ENCODE data around the gene HKDC1. TPM values are rescaled to one million over a fixed set of nuclear protein-coding genes. Genes with fewer than 3 reads are reported as not detected.

HKDC1 gene
- total RNA-seq, 1 donor from 2014 or later: 0.58 TPM

- no peak for DNase-seq (ENCODE audit: extremely low read depth, low read depth, low spot score)
These were observed 4.5 kb upstream of the HKDC1 start for GRCh38 chr10:69215405-69216171.

GRCh38 chr10:69216577-69217118 lies 3.5 kb upstream of the HKDC1 start:
- no peak for DNase-seq (ENCODE audit: extremely low read depth, low read depth, low spot score)

- DNase-seq (ENCODE audit: extremely low read depth, low read depth, low spot score): no peak
These were observed 2.9 kb upstream of the HKDC1 start for GRCh38 chr10:69217119-69217754.

- no peak for DNase-seq (ENCODE audit: extremely low read depth, low read depth, low spot score)
These were observed 1.3 kb upstream of the HKDC1 start for GRCh38 chr10:69218831-69219230.

- DNase-seq (ENCODE audit: extremely low read depth, low read depth, low spot score): no peak
These were observed 375 bp downstream of the HKDC1 start for GRCh38 chr10:69220507-69220906.

DNA sequence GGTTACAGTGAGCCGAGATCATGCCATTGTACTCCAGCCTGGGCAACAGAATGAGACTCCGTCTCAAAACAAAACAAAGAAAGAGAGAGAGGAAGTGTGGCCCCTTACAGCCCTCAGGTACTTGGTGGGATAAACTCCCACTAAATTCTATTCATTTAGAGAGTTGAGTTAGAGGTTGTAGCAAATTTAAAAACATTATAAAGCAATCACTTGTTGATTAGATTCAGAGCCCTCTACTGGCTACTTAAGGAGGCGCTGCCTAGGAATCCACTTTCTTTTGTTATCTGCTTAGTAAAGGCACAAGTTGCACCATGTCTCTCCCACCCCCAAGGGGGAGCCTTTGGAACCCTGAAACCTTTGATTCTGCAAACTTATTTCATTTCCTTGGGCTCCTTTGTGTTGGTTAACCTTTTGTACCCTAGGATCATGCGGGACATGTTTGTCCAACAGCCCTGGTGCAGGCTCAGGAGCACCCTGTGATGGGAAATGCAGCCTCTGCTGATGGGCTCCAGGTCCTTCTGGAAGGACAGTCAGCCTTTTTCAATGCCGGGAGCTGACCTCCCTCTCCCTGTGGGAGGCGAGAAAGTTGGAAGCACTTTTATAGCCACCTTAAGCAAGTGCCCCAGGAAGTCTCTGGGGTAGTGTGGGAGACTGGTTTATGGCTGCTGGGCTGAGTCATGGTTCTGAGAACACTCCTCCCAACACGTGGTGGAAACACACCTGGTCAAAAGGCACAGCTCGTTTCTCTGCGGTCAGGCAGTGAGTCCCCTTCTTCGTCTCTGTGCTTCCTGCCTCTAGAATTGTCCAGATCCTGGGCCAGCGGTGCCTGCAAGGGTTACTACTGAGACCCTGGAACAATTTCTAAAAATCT lies 2.3 kb downstream of the HKDC1 start:
- no peak for DNase-seq (ENCODE audit: extremely low read depth, low read depth, low spot score)

GRCh38 chr10:69223028-69223342 lies 2.9 kb downstream of the HKDC1 start:
- DNase-seq (ENCODE audit: extremely low read depth, low read depth, low spot score): no peak

- DNase-seq (ENCODE audit: extremely low read depth, low read depth, low spot score): no peak
These were observed 4.9 kb downstream of the HKDC1 start for GRCh38 chr10:69224862-69225657.

- DNase-seq (ENCODE audit: extremely low read depth, low read depth, low spot score): no peak
These were observed 5.5 kb downstream of the HKDC1 start for GRCh38 chr10:69225681-69226080.

GRCh38 chr10:69226919-69227450 lies 6.9 kb downstream of the HKDC1 start:
- DNase-seq (ENCODE audit: extremely low read depth, low read depth, low spot score): no peak

DNA sequence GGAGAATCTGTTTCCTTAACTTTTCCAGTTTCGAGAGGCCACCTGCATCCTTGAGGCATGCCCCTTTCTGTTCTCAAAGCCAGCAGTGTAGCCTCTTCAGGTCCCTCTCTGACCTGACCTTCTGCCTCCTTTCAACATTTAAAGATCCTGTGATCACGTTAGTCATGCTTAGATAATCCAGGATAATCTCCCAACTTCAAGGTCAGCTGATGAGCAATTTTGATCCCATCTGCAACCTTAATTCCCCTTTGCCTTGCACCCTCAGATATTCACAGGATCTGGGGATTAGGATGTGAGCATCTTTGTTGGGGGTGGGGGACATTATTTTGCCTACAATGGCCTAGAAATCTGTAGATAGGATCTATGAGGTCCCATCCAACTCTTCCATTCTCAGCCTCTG lies 8.0 kb downstream of the HKDC1 start:
- no peak for DNase-seq (ENCODE audit: extremely low read depth, low read depth, low spot score)

DNA sequence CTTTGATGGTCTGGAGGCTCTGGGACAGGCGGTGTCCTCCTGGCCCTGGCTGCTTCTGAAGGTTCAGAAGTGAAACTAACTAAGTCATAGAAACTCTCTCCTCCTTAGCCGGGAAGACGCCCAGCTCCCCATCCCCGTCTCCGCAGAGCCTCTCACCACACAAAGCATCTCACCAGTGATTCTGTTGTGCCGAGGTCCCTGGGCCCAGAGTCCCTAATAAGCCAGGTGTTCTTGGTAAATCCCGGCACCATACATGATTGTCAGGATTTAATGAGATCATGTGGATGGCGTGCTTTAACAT lies 9.4 kb downstream of the HKDC1 start:
- no peak for DNase-seq (ENCODE audit: extremely low read depth, low read depth, low spot score)

- no peak for DNase-seq (ENCODE audit: extremely low read depth, low read depth, low spot score)
These were observed 10.0 kb downstream of the HKDC1 start for GRCh38 chr10:69230128-69230527.

- no peak for DNase-seq (ENCODE audit: extremely low read depth, low read depth, low spot score)
These were observed 12.1 kb downstream of the HKDC1 start for GRCh38 chr10:69232252-69232651.

GRCh38 chr10:69232736-69233480 lies 12.8 kb downstream of the HKDC1 start:
- no peak for DNase-seq (ENCODE audit: extremely low read depth, low read depth, low spot score)

DNA sequence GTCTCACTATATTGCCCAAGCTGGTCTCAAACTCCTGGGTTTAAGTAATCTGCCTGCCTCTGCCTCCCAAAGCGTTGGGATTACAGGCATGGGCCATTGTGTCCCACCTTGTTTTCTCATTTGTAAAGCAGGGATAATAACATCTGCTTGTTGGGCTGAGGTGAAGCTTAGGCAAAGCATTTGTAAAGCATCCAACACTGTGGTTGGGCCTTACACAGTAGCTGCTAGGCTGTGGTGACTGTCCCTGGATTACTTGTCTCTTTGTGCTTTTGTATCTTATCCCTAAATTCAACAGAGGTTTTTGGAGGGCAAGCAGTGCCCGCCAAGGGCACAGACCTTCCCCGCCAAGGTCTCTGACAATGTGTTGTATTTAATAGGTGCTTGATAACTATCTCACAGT lies 14.3 kb downstream of the HKDC1 start:
- DNase-seq (ENCODE audit: extremely low read depth, low read depth, low spot score): no peak

- no peak for DNase-seq (ENCODE audit: extremely low read depth, low read depth, low spot score)
These were observed 17.5 kb downstream of the HKDC1 start for GRCh38 chr10:69237528-69238159.

- no peak for DNase-seq (ENCODE audit: extremely low read depth, low read depth, low spot score)
These were observed 19.0 kb downstream of the HKDC1 start for GRCh38 chr10:69239136-69239535.

DNA sequence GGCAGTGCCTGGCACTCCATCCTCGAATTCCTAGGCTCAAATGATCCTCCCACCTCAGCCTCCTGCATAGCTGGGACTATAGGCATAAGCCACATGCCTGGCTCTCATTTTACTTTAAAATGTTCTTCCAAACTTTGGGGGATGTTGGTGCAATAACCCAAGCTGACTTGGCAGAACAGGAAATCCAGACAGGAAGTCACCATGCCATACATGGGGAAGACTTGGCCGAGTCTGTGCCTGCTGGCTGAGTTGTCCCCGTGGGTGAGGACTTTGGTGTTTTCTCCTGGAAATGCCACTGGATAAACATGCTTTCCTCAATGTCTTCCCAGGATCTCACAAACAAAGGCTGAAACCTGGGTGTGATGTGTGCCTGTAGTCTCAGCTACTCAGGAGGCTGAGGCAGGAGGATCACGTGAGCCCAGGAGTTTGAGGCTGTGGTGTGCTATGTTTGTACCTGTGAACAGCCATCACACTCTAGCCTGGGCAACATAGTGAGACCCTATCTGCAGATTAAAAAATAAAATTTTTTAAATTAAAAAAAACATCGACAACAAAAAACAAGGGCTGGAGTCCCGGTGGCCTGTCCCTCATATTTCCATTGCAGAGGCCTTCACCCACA lies 19.8 kb downstream of the HKDC1 start:
- no peak for DNase-seq (ENCODE audit: extremely low read depth, low read depth, low spot score)
